WTC11 (cell line): ENCODE measurements around the gene ARHGAP15.

Experiments
- ETV6 ChIP-seq: sonication (generic); formaldehyde crosslinking; IDR thresholded peaks from 2 replicates; pipeline ENCODE4 v1.8.1; 2022; ENCODE audit warnings: mild to moderate bottlenecking, missing genetic modification reagents
- FOXJ3 ChIP-seq: sonication (generic); formaldehyde crosslinking; IDR thresholded peaks from 2 replicates; pipeline ENCODE4 v1.9.0; 2021; ENCODE audit warnings: missing genetic modification reagents, mild to moderate bottlenecking, borderline replicate concordance
- HMGA2 ChIP-seq: fragments of 250-450 bp; sonication (Bioruptor Pico); IDR thresholded peaks from 2 replicates; pipeline ENCODE4 v1.4.0; 2021; ENCODE audit warnings: mild to moderate bottlenecking, moderate library complexity
- IRF1 ChIP-seq: sonication (generic); formaldehyde crosslinking; IDR thresholded peaks from 2 replicates; pipeline ENCODE4 v1.8.0; 2023; ENCODE audit warnings: missing genetic modification reagents
- IRF2 ChIP-seq: sonication (generic); formaldehyde crosslinking; IDR thresholded peaks from 2 replicates; pipeline ENCODE4 v1.8.0; 2022; ENCODE audit warnings: low read depth, missing genetic modification reagents, borderline replicate concordance
- NFYB ChIP-seq: sonication (generic); formaldehyde crosslinking; conservative IDR thresholded peaks from 2 replicates; pipeline ENCODE4 v1.8.0; 2022; ENCODE audit warnings: low read depth, missing genetic modification reagents
- PRRX2 ChIP-seq: fragments of 250-450 bp; sonication (Bioruptor Pico); IDR thresholded peaks from 2 replicates; pipeline ENCODE4 v1.8.0; 2021; ENCODE audit warnings: mild to moderate bottlenecking
- SMAD3 ChIP-seq: sonication (generic); formaldehyde crosslinking; IDR thresholded peaks from 2 replicates; pipeline ENCODE4 v1.8.0; 2022; ENCODE audit warnings: missing genetic modification reagents, mild to moderate bottlenecking, borderline replicate concordance
- USF1 ChIP-seq: sonication (generic); formaldehyde crosslinking; IDR thresholded peaks from 2 replicates; pipeline ENCODE4 v1.8.0; 2022; ENCODE audit warnings: mild to moderate bottlenecking, missing genetic modification reagents
- TF ChIP-seq, protein P1 (sequence below): fragments of 200-600 bp; IDR thresholded peaks from 2 replicates; pipeline ENCODE4 v1.8.0; 2022; ENCODE audit warnings: antibody characterized with exemption
- TF ChIP-seq, protein P2 (sequence below): fragments of 250-450 bp; sonication (Bioruptor Pico); IDR thresholded peaks from 2 replicates; pipeline ENCODE4 v1.9.0; 2021; ENCODE audit warnings: mild to moderate bottlenecking
- TF ChIP-seq, protein P3 (sequence below): sonication (generic); formaldehyde crosslinking; IDR thresholded peaks from 2 replicates; pipeline ENCODE4 v1.8.1; 2022; ENCODE audit warnings: mild to moderate bottlenecking, missing genetic modification reagents, moderate library complexity, borderline replicate concordance
- TF ChIP-seq, protein P4 (sequence below): sonication (generic); formaldehyde crosslinking; conservative IDR thresholded peaks from 2 replicates; pipeline ENCODE4 v1.8.1; 2022; ENCODE audit warnings: mild to moderate bottlenecking, missing genetic modification reagents
- TF ChIP-seq, protein P5 (sequence below): sonication (generic); formaldehyde crosslinking; IDR thresholded peaks from 2 replicates; pipeline ENCODE4 v1.8.0; 2022; ENCODE audit warnings: mild to moderate bottlenecking, missing genetic modification reagents

- TF ChIP-seq HMGA2 (no peak), IRF1 (CRISPR knock-in tag) (no peak), ETV6 (no peak), NFYB (CRISPR knock-in tag) (no peak), FOXJ3 (no peak), PRRX2 (no peak), SMAD3 (CRISPR knock-in tag) (no peak), USF1 (CRISPR knock-in tag) (no peak), IRF2 (no peak)
- TF ChIP-seq, protein P1, sequence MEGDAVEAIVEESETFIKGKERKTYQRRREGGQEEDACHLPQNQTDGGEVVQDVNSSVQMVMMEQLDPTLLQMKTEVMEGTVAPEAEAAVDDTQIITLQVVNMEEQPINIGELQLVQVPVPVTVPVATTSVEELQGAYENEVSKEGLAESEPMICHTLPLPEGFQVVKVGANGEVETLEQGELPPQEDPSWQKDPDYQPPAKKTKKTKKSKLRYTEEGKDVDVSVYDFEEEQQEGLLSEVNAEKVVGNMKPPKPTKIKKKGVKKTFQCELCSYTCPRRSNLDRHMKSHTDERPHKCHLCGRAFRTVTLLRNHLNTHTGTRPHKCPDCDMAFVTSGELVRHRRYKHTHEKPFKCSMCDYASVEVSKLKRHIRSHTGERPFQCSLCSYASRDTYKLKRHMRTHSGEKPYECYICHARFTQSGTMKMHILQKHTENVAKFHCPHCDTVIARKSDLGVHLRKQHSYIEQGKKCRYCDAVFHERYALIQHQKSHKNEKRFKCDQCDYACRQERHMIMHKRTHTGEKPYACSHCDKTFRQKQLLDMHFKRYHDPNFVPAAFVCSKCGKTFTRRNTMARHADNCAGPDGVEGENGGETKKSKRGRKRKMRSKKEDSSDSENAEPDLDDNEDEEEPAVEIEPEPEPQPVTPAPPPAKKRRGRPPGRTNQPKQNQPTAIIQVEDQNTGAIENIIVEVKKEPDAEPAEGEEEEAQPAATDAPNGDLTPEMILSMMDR: no peak
- TF ChIP-seq, protein P2, sequence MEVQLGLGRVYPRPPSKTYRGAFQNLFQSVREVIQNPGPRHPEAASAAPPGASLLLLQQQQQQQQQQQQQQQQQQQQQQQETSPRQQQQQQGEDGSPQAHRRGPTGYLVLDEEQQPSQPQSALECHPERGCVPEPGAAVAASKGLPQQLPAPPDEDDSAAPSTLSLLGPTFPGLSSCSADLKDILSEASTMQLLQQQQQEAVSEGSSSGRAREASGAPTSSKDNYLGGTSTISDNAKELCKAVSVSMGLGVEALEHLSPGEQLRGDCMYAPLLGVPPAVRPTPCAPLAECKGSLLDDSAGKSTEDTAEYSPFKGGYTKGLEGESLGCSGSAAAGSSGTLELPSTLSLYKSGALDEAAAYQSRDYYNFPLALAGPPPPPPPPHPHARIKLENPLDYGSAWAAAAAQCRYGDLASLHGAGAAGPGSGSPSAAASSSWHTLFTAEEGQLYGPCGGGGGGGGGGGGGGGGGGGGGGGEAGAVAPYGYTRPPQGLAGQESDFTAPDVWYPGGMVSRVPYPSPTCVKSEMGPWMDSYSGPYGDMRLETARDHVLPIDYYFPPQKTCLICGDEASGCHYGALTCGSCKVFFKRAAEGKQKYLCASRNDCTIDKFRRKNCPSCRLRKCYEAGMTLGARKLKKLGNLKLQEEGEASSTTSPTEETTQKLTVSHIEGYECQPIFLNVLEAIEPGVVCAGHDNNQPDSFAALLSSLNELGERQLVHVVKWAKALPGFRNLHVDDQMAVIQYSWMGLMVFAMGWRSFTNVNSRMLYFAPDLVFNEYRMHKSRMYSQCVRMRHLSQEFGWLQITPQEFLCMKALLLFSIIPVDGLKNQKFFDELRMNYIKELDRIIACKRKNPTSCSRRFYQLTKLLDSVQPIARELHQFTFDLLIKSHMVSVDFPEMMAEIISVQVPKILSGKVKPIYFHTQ (CRISPR knock-in tag): no peak
- TF ChIP-seq, protein P3, sequence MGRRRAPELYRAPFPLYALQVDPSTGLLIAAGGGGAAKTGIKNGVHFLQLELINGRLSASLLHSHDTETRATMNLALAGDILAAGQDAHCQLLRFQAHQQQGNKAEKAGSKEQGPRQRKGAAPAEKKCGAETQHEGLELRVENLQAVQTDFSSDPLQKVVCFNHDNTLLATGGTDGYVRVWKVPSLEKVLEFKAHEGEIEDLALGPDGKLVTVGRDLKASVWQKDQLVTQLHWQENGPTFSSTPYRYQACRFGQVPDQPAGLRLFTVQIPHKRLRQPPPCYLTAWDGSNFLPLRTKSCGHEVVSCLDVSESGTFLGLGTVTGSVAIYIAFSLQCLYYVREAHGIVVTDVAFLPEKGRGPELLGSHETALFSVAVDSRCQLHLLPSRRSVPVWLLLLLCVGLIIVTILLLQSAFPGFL (CRISPR knock-in tag): no peak
- TF ChIP-seq, protein P4, sequence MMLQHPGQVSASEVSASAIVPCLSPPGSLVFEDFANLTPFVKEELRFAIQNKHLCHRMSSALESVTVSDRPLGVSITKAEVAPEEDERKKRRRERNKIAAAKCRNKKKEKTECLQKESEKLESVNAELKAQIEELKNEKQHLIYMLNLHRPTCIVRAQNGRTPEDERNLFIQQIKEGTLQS (CRISPR knock-in tag): no peak
- TF ChIP-seq, protein P5, sequence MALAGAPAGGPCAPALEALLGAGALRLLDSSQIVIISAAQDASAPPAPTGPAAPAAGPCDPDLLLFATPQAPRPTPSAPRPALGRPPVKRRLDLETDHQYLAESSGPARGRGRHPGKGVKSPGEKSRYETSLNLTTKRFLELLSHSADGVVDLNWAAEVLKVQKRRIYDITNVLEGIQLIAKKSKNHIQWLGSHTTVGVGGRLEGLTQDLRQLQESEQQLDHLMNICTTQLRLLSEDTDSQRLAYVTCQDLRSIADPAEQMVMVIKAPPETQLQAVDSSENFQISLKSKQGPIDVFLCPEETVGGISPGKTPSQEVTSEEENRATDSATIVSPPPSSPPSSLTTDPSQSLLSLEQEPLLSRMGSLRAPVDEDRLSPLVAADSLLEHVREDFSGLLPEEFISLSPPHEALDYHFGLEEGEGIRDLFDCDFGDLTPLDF: no peak
These were observed 270.4 kb downstream of the ARHGAP15 start for GRCh38 chr2:143399631-143400069.
